Measurements from ENCODE around the gene GPC1.

GPC1 gene

GRCh38 chr2:240419271-240419670 lies 16.2 kb upstream of the GPC1 start:
- TF ChIP-seq TAF1 (IDR thresholded peaks at IDR 0.05; ENCODE audit: borderline replicate concordance, insufficient read depth, low read length) (no peak), SIN3A (IDR thresholded peaks at IDR 0.05; ENCODE audit: borderline replicate concordance, insufficient read depth, low read length) (no peak), REST (IDR thresholded peaks at IDR 0.05; ENCODE audit: insufficient read depth in 1 of 2, low read depth in 2 of 2, low read length in 2 of 2) (no peak), FOXP2 (optimal IDR thresholded peaks at IDR 0.05; ENCODE audit: borderline replicate concordance, extremely low read depth, extremely low read length, insufficient read depth) (no peak), POLR2AphosphoS5 (IDR thresholded peaks at IDR 0.05; ENCODE audit: low read depth, low read length) (no peak)

GRCh38 chr2:240419723-240420122 lies 15.7 kb upstream of the GPC1 start:
- no peak for TF ChIP-seq REST (IDR thresholded peaks at IDR 0.05; ENCODE audit: insufficient read depth in 1 of 2, low read depth in 2 of 2, low read length in 2 of 2)
- TF ChIP-seq POLR2AphosphoS5 (IDR thresholded peaks at IDR 0.05; ENCODE audit: low read depth, low read length) = no peak
- TF ChIP-seq FOXP2 (optimal IDR thresholded peaks at IDR 0.05; ENCODE audit: borderline replicate concordance, extremely low read depth, extremely low read length, insufficient read depth) = no peak
- TF ChIP-seq TAF1 (IDR thresholded peaks at IDR 0.05; ENCODE audit: borderline replicate concordance, insufficient read depth, low read length) = no peak
- TF ChIP-seq SIN3A (IDR thresholded peaks at IDR 0.05; ENCODE audit: borderline replicate concordance, insufficient read depth, low read length) = no peak

GRCh38 chr2:240420206-240421104 lies 15.0 kb upstream of the GPC1 start:
- TF ChIP-seq REST (IDR thresholded peaks at IDR 0.05; ENCODE audit: insufficient read depth in 1 of 2, low read depth in 2 of 2, low read length in 2 of 2) = no peak
- TF ChIP-seq POLR2AphosphoS5 (IDR thresholded peaks at IDR 0.05; ENCODE audit: low read depth, low read length) = no peak
- no peak for TF ChIP-seq SIN3A (IDR thresholded peaks at IDR 0.05; ENCODE audit: borderline replicate concordance, insufficient read depth, low read length)
- no peak for TF ChIP-seq TAF1 (IDR thresholded peaks at IDR 0.05; ENCODE audit: borderline replicate concordance, insufficient read depth, low read length)
- TF ChIP-seq FOXP2 (optimal IDR thresholded peaks at IDR 0.05; ENCODE audit: borderline replicate concordance, extremely low read depth, extremely low read length, insufficient read depth) = no peak

GRCh38 chr2:240421381-240421780 lies 14.1 kb upstream of the GPC1 start:
- TF ChIP-seq POLR2AphosphoS5 (IDR thresholded peaks at IDR 0.05; ENCODE audit: low read depth, low read length) (no peak), SIN3A (IDR thresholded peaks at IDR 0.05; ENCODE audit: borderline replicate concordance, insufficient read depth, low read length) (no peak), REST (IDR thresholded peaks at IDR 0.05; ENCODE audit: insufficient read depth in 1 of 2, low read depth in 2 of 2, low read length in 2 of 2) (no peak), FOXP2 (optimal IDR thresholded peaks at IDR 0.05; ENCODE audit: borderline replicate concordance, extremely low read depth, extremely low read length, insufficient read depth) (no peak), TAF1 (IDR thresholded peaks at IDR 0.05; ENCODE audit: borderline replicate concordance, insufficient read depth, low read length) (no peak)

All from PFSK-1 (cell line).